ENCODE results near the gene KLHL29.

KLHL29 gene

DNA sequence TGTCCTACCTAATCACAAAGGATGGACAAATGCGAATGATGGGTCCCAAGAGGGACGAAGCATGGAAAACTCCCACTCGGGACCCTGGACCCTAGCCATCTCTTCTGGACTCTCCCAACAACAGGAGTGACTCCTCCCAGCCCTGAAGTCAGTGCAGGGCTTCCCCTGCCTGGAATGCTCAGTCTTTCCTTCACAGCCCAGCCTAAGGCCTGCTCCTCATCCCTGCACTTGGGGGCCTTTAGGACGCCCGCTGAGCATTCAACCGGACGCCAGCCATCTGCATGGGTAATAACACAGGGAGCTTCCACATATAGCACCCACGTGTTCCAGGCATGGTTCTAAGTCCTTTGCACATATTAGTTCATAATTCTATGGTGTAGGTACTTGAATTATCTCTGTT, 237.5 kb downstream of the KLHL29 start:
- peak; percentile 7 for DNase-seq

DNA sequence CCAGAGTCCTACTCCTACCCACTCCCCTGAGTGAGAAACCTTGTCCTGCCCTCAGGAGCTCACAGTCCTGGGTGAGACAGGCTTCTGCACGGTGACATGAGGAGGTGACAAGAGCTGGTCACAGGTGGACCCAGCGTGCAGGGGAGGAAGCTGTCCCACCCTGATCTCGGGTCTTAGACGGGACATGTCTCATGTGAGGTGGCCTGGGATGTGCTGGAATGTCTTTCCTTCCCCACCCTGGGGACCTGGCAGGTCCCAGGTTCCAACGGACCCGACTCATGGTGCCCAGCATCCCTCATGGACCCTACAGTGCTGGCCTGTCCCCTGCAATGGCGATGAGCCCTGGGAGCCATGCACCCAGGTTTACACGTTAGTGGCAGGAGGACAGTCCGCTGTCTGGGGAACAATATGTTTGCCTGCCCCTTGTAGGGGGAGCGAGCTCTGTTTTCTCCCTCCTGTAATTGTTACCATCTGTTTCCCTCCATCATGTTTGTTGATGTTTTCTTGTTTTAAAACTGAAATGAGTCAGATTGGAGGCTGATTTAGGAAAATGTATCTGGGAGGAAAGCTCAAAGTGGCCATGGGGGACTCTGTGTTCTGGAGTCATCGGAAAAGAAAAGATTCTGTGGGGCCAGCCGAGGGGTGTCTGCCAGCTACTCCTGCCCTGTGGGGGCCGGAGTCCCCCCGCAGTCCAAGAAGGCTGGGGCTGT, 238.1 kb downstream of the KLHL29 start:
- DNase-seq = peak; percentile 22

- DNase-seq = peak; percentile 17
Observed at GRCh38 chr2:23624378-23624777, 239.4 kb downstream of the KLHL29 start.

DNA sequence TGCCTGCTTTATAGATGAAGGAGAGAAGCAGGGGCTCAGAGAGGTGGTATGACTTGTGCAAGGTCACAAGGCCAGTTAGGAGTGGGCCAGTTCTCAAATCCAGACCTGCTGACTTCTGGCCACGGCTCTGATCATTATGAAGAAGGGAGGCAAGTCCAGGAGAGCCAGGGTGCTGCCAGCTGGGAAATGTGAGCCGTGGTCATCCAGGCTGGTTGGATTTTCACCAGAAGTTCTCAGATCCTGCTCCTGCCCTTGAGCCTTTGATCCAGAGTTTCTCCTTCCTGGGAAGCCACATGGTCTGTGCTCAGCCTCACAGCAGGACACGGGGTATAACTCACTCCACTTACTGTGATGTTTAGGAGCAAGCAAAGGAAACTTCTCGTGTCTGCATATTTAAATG, 239.9 kb downstream of the KLHL29 start:
- no peak for DNase-seq

DNA sequence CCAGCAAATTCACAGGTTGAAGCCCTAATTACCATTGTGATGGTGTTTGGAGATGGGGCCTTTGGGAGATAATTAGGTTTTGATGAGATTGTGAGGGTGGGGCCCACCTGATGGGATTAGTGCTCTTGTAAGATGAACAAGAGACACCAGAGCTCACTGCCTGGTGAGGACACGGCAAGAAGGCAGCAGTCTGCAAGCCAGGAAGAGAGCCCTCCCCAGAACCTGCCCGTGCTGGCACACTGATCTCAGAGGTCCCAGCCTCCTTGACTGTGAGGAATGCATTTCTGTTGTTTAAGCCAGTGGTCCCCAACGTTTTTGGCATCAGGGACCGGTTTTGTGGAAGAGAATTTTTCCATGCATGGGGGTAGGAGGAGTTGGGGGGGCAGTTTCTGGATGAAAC, 240.7 kb downstream of the KLHL29 start:
- no peak for DNase-seq

DNA sequence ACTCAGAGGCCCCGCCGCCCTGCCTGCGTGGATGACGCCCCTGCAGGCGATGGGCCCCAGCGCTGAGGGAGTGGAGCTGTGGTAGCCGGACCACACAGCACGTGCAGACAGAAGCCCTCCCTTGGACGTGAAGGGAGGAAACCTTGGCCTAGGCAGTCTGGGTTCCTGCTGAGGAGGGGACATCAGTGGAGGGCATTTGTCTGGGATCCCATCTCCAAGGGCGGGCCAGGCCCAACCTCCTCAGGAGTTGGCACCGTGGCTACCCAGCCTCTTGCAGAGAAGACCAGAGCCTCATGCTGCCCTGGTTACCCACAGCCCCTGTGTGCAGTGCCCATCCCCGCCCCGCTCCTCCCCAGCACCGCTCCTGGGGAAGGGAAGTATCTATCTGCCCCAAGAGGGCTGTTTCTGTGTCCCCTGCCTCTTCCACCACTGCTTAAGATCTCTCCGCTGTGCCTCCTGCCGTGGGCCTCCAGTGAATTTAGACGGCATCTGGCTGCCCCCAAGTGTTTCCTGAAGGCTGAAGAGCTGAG, 241.8 kb downstream of the KLHL29 start:
- no peak for DNase-seq

DNA sequence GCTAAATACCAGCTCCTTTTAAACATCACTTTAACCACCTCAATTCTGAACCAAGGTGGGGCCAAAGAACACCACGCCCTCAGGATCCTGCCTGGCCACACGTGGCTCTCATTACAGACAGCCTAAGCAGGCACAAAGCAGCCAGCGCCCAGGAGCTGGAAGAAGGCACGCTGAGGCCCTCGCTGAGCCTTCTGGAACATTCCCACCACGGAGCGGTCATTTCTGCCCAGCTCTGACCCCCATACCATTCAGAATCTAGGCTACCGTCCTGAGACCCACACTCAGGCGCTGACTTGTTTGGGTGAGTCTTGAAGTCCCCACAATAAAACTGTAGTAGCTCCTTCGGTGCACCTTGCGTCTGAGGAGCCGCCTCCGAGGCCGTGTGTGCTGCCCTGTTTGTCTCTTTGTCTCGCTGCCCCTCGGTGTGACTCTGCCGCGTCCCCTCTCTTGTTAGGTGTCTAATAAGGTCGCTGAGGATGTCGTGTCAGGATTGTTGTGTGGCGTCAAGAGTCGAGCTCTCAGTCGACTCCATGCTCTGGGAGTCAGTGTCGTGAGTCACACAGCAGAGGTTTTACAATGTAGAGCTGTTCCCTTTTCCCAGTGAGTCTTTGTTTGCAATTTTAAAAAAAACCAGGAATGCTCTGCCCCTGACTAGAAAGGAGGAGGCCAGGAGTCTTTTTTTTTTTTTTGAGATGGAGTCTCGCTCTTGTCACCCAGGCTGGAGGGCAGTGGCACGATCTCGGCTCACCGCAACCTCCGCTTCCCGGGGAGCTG, 242.4 kb downstream of the KLHL29 start:
- DNase-seq = peak; percentile 17

DNA sequence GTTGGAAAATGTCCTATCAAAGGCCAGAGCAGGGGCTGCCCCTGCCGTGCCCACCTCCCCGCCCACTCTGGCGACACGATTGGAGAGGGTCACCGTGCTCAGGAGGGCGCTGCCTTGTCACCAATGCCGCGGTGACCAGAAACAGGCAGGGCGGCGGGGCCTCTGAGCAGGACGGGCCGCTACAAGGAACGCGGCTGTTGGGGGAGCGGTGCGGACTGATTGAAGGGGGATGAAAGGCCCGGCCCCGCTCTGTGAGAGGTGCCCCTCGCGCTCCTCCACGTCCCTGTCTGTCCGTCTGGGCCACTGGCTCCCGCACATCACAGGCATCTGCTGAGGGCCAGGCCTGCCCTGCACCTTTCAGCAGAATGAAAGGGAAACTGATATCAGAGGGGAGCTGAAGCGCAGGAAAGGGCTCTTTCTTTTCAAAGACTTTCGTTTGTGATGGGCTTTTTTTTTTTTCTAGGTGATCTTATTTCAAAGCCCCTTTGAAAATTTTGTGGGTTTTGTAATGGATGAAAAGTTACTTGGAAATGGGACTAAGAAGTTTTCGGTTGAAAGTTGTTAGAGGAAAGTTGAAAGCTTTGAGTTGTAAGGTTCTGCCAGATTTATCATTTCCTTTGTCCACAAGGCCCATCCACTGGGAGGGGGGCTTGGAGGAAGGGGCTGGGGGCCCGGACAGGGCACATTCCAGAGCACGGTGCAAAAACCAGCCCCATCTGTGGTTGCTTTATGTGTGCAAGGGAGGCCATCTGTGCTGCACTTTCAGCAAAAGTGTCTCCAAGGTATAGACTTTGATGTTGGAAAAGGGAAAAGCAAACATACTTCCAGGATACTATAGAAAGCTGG, 244.2 kb downstream of the KLHL29 start:
- no peak for DNase-seq

GRCh38 chr2:23629772-23630480, 244.9 kb downstream of the KLHL29 start:
- no peak for DNase-seq

- DNase-seq = no peak
Observed at GRCh38 chr2:23630961-23631360, 246.0 kb downstream of the KLHL29 start.

GRCh38 chr2:23631389-23631788, 246.4 kb downstream of the KLHL29 start:
- no peak for DNase-seq

DNA sequence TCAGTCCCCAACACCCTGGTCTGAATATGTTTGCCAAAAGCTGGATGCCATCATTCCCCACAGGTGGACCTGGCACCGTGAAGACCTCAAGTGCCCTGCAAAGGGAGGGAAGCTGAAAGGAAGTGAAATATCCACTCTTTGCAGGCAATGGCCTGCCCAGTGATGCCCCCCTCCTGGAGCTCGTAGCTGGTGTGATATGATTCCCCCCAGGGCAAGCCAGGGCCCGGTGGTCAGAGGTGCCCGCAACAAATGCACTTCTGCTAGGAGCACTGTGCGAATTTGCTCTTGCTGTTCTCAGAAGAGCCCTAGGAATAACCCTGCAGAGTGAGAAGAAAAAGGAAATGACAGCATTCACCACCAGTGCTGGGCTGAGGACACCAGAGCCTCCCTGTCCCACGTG, 247.4 kb downstream of the KLHL29 start:
- DNase-seq = no peak

GRCh38 chr2:23632831-23633395, 247.9 kb downstream of the KLHL29 start:
- no peak for DNase-seq

- DNase-seq = no peak
Observed at GRCh38 chr2:23633966-23634365, 249.0 kb downstream of the KLHL29 start.

DNA sequence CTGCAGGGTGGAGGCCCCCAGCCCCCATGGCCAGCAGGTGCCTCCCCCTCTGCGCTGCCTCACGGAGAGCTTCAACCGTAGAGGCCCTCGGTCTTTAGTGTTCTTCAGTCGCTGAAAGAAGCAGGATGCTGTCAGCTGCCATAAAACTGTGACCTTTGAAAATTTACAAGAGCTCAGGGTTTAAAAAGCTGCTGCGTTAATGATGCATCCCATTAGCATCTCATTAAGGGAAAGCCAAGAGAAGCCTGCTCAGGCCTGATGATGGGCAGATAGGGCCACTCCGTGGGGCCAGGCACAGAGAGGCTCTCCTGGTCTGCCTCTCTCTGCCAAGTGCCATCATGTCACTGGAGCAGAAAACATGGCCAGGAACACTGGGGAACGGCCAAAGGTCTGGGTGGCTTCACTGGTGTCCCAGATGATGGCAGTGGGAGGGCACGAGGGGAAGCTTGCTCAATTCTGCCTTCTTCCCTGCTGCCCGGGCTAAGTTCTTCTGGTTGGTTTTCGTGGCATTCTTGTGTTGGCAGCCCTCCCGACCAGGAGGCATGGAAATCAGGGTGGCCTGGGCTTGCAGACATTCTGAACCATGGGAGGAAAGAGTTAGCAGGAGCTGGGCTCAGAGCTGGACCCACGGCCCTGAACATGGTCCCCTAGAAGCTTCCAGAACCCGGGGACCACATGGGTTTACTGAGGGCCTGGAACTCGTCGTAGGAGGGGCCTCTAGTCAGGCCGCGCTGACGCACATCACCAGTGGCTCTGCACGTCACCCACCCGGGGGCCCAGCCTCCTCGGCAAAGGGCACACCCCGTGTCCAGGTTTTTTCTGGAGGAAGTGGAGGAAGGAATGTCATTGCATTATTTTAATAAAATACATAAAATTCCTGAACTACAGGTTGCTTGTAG, 250.7 kb downstream of the KLHL29 start:
- DNase-seq = no peak

DNA sequence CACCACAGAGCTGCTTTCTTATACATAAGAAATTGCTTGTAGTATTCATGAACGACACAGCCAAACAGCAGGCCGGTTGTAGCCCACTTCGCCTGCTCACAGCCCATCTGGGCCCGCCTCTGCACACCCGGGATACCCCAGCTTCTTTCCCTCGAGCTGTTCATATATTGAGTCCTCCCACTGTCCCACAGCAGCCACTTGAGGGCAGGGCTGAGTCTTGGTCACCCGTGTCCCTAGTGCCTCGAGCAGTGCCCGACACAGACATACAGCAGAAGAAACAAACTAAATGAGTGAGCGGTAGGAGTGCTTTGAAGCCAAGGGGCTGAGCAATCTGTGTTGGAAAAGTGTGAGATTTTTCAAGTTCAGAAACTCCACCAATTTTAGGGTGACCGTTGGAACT, 251.4 kb downstream of the KLHL29 start:
- no peak for DNase-seq

GRCh38 chr2:23637011-23637778, 252.2 kb downstream of the KLHL29 start:
- peak; percentile 71 for DNase-seq

- no peak for DNase-seq
Observed at GRCh38 chr2:23639406-23639982, 254.5 kb downstream of the KLHL29 start.

DNA sequence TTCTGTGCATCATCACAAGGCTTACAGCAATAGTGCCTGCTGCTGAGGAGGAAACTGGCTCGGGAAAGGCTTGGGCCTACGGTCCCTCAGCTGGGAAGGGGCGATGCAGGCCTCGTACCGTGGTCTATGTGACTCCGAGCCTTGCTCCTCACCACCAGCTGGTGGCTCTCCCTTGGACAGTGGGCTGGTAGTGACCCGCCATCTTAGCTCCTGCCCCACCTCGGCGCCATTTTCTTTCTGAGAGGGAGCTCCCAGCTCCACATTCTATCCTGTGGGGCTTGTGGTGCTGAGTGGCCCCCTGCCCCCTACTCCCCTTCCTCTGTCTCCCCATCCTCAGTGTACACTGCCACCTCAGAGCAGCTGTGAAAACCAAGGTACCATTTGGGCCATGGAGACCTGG, 255.7 kb downstream of the KLHL29 start:
- DNase-seq = no peak

GRCh38 chr2:23642516-23642915, 257.5 kb downstream of the KLHL29 start:
- DNase-seq = no peak
